GM12878 (cell line): ENCODE results near the gene DEXI. TPM values are rescaled to one million over a fixed set of nuclear protein-coding genes. Genes with fewer than 3 reads are reported as not detected.

Experiments
- ATAC-seq: fragments of 200-7000 bp; cut with Tn5 transposase; 3 replicates; pipeline ENCODE4 v1.9.1; 2020; ENCODE audit warnings: mild to moderate bottlenecking, moderate library complexity
- BruUV-seq: library from RNA; stranded (reverse); fragments of 400-500 nt; replicated peaks from 2 replicates; lab custom pipeline; 2021; lab: Mats Ljungman, UMichigan
- CTCF ChIA-PET: fragments of 300-600 bp; sonication (Branson Sonifier 250); formaldehyde crosslinking; extraction: SDS; loops from one replicate; lab custom pipeline; 2021; ENCODE audit warnings: inconsistent platforms; lab: Yijun Ruan, JAX
- POLR2A ChIA-PET: fragments of 350-600 bp; formaldehyde crosslinking; extraction: SDS; loops from one replicate; lab custom pipeline; 2021; ENCODE audit warnings: inconsistent platforms; lab: Charles Lee
- RAD21 ChIA-PET: fragments of 300-600 bp; sonication (Branson Sonifier 250); formaldehyde crosslinking; loops from one replicate; lab custom pipeline; 2023; ENCODE audit warnings: antibody characterized with exemption; ENCODE audit not compliant: unreplicated experiment; lab: Charles Lee
- SMC1A ChIA-PET: fragments of 300-600 bp; sonication (Branson Sonifier 250); formaldehyde crosslinking; loops from one replicate; lab custom pipeline; 2023; ENCODE audit not compliant: unreplicated experiment, uncharacterized antibody; lab: Charles Lee
- DNase-seq: peaks from one replicate; pipeline ENCODE4 v3.0.0-alpha.2; 2011; ENCODE audit warnings: low read depth, low spot score
- FAIRE-seq: peaks from 3 replicates; lab custom pipeline; 2011; peaks lifted over from hg19 to GRCh38; lab: Jason Lieb, UNC
- H2AFZ ChIP-seq: 2 replicates; pipeline ENCODE4 v1.6.0; 2011; ENCODE audit warnings: low read depth, low read length, control low read depth; ENCODE audit not compliant: control insufficient read depth
- H3K27ac ChIP-seq: 2 replicates; pipeline ENCODE4 v1.5.1; 2011; ENCODE audit warnings: control low read depth; ENCODE audit not compliant: control insufficient read depth, insufficient read depth
- H3K27me3 ChIP-seq, 2 experiments: replicated peaks in 1 of 2; 2 replicates each; pipeline versions ENCODE4 v1.6.0 to v1.6.1; 2011; ENCODE audit warnings: low read length in 1 of 2; ENCODE audit not compliant: control insufficient read depth in 2 of 2, insufficient read depth in 2 of 2
- H3K36me3 ChIP-seq, 2 experiments: 2 replicates each; pipeline ENCODE4 v1.5.1; 2011; ENCODE audit warnings: low read length in 1 of 2; ENCODE audit not compliant: control insufficient read depth in 2 of 2, insufficient read depth in 2 of 2
- H3K4me1 ChIP-seq: 2 replicates; pipeline ENCODE4 v1.6.1; 2011; ENCODE audit warnings: mild to moderate bottlenecking, low read length, moderate library complexity, mixed read lengths; ENCODE audit not compliant: control insufficient read depth, insufficient read depth
- H3K4me2 ChIP-seq: 2 replicates; pipeline ENCODE4 v1.6.0; 2011; ENCODE audit warnings: control low read depth; ENCODE audit not compliant: control insufficient read depth, insufficient read depth
- H3K4me3 ChIP-seq: fragments of 200-600 bp; sonication (generic); 2 replicates; pipeline ENCODE4 v1.5.1; 2016
- H3K79me2 ChIP-seq: 2 replicates; pipeline ENCODE4 v1.6.0; 2011; ENCODE audit warnings: low read length; ENCODE audit not compliant: control insufficient read depth, insufficient read depth
- H3K9ac ChIP-seq: 2 replicates; pipeline ENCODE4 v1.8.0; 2011; ENCODE audit warnings: low read length, control low read depth, mixed read lengths; ENCODE audit not compliant: control insufficient read depth, insufficient read depth
- H3K9me3 ChIP-seq: replicated peaks from 3 replicates; pipeline ENCODE4 v1.5.1; 2011; ENCODE audit warnings: mild to moderate bottlenecking, low read length; ENCODE audit not compliant: control insufficient read depth, insufficient read depth
- H4K20me1 ChIP-seq: 2 replicates; pipeline ENCODE4 v1.6.0; 2011; ENCODE audit not compliant: control insufficient read depth, insufficient read depth
- BCLAF1 ChIP-seq: fragments of 450-650 bp; IDR thresholded peaks from 2 replicates; pipeline ENCODE4 v1.6.1; 2017; ENCODE audit warnings: antibody characterized with exemption, mild to moderate bottlenecking, moderate library complexity
- CREM ChIP-seq: IDR thresholded peaks from 2 replicates; pipeline ENCODE4 v1.6.1; 2014; ENCODE audit warnings: antibody characterized with exemption, low read depth
- IKZF1 ChIP-seq: fragments of 450-650 bp; conservative IDR thresholded peaks from 2 replicates; pipeline ENCODE4 v1.6.1; 2017; ENCODE audit warnings: antibody characterized with exemption, mild to moderate bottlenecking
- IKZF2 ChIP-seq, 2 experiments: fragments of 450-650 bp; IDR thresholded peaks; 2 replicates each; pipeline ENCODE4 v1.6.1; 2017; ENCODE audit warnings: mild to moderate bottlenecking in 2 of 2, moderate library complexity in 2 of 2
- JUND ChIP-seq: IDR thresholded peaks from 2 replicates; pipeline ENCODE4 v1.6.1; 2012; ENCODE audit warnings: low read depth, mild to moderate bottlenecking, low read length, improper control_type of control experiment, moderate library complexity
- KAT2A ChIP-seq: conservative IDR thresholded peaks from 2 replicates; pipeline ENCODE4 v1.6.1; 2011; ENCODE audit warnings: low read depth, low read length; ENCODE audit not compliant: control insufficient read depth
- KDM1A ChIP-seq: fragments of 200-600 bp; sonication (generic); IDR thresholded peaks from 2 replicates; pipeline ENCODE4 v1.6.1; 2016; ENCODE audit warnings: borderline replicate concordance
- NFYA ChIP-seq: IDR thresholded peaks from 2 replicates; pipeline ENCODE4 v1.6.1; 2011; ENCODE audit warnings: low read depth, mild to moderate bottlenecking, low read length, improper control_type of control experiment, borderline replicate concordance
- TAF1 ChIP-seq: IDR thresholded peaks from 2 replicates; pipeline ENCODE4 v1.6.1; 2011; ENCODE audit warnings: mild to moderate bottlenecking, low read depth, low read length, borderline replicate concordance
- WGBS: methylation state at CpG from one replicate; pipeline ENCODE4 v1.1.6; 2016; ENCODE audit warnings: low lambda C conversion rate; ENCODE audit not compliant: insufficient replicate concordance, insufficient coverage; ENCODE audit errors: missing lambda C conversion rate; 5-methylcytosine and 5-hydroxymethylcytosine counted together
- in situ Hi-C: fragments of 300-500 bp; cut with MboI; formaldehyde crosslinking; loops from 9 replicates; pipeline ENCODE4 v1.14.3; 2018; ENCODE audit warnings: mixed read lengths
- intact Hi-C: fragments of 100-400 bp; cut with micrococcal nuclease; formaldehyde crosslinking; loops from one replicate; pipeline ENCODE4 v1.14.2; 2022; ENCODE audit not compliant: unreplicated experiment
- polyA plus RNA-seq, 11 experiments: library from polyadenylated mRNA; depleted of rRNA in 4 of 11; unstranded in 6 of 11; stranded (reverse) in 5 of 11; fragments of >200 nt; fragmentation: Nextera tagmentation in 4 of 11; fragmentation: Illumina TruSeq in 1 of 11; extraction: Ambion mirVana in 4 of 11; extraction: Trizol in 1 of 11; gene quantifications; 1 replicate in 1 of 11; 2 replicates in 10 of 11; pipeline versions ENCODE4 v1.2.1 to v1.2.3, GENCODE V29; 2011 to 2016; ENCODE audit warnings: inconsistent platforms in 2 of 11, missing spikeins in 2 of 11, low read depth in 1 of 11
- total RNA-seq, 4 experiments: library from RNA; depleted of rRNA in 3 of 4; stranded (reverse); fragments of >200 nt in 3 of 4; fragmentation: Illumina TruSeq in 1 of 4; extraction: Trizol in 1 of 4; gene quantifications; 2 replicates each; pipeline versions ENCODE4 v1.2.1 to v1.2.3, GENCODE V29; 2013 to 2021
- TF ChIP-seq, protein P1 (sequence below): fragments of 450-650 bp; conservative IDR thresholded peaks from 2 replicates; pipeline ENCODE4 v1.6.1; 2017; ENCODE audit warnings: mild to moderate bottlenecking, moderate library complexity
- TF ChIP-seq, protein P2 (sequence below): IDR thresholded peaks from 2 replicates; pipeline ENCODE4 v1.6.1; 2012; ENCODE audit warnings: mild to moderate bottlenecking, low read depth, low read length

DEXI gene
- total and polyA plus RNA-seq, 10 of the 15 experiments (the other 5 are each of a cell fraction or from before 2014, with no cell fraction given), result 1.4 to 26.3 (median 18.4) TPM

DNA sequence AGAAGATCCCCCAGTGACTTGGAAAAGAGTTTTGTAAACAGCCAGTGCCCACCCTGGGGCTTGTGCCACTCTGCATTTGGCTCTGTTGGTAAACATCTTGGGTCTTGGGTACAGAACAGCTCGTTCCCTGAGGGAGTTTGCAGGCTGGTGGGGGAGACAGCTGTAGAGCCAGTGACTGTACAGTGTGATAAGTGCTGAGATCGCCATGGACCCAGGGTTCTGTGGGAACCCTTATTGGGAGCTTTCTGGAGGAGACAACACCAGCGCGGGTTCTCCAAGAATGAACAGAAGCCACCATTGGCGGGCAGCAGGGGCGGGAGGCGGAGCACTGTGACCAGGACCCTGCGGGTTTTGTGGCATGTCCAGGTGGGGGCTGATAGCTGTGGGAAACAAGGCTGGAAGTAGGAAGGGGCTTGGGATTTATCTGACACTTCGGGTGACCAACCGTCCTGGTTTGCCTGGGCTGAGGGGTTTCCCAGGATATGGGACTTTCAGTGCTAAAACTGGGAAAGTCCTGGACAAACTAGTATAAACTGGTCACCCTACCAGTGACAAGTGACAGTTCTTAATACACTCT, 5.0 kb upstream of the DEXI start (continued):
- TF ChIP-seq, protein P1, sequence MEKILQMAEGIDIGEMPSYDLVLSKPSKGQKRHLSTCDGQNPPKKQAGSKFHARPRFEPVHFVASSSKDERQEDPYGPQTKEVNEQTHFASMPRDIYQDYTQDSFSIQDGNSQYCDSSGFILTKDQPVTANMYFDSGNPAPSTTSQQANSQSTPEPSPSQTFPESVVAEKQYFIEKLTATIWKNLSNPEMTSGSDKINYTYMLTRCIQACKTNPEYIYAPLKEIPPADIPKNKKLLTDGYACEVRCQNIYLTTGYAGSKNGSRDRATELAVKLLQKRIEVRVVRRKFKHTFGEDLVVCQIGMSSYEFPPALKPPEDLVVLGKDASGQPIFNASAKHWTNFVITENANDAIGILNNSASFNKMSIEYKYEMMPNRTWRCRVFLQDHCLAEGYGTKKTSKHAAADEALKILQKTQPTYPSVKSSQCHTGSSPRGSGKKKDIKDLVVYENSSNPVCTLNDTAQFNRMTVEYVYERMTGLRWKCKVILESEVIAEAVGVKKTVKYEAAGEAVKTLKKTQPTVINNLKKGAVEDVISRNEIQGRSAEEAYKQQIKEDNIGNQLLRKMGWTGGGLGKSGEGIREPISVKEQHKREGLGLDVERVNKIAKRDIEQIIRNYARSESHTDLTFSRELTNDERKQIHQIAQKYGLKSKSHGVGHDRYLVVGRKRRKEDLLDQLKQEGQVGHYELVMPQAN, result no peak
- TF ChIP-seq IKZF2 (IDR thresholded peaks at IDR 0.05), result peak; percentile 52 to 60; a peak in 3 of 4 replicates

DNA sequence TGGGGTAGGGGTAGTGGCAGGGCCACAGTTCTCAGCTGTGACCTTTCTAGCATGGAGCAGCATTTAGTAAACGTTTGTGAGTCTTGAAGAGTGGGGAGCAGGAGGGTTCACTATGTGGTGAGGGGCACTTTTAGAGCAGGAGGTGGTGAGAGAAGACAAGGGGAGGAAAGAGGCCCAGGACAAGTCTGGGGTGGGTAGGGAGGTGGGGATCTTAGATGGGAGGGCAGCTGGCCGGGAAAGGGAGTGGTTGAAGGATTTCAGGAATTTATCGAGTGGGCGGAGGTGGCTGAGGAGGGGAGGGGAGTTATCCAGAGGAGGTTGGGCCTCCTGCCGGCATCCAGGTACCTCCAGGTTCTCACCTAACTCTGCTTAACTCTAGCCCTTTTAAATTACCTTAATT, 4.0 kb upstream of the DEXI start:
- H3K36me3 ChIP-seq, result no peaks in the 10 kb centered on the region
- no peak overlapping the region for H2AFZ ChIP-seq
- peaks cover 17% of the 10 kb centered on the region for H3K4me1 ChIP-seq
- POLR2A ChIA-PET, result interaction anchor here (0.6 to 1.0 kb wide), 3 partner anchors 10 to 723 kb away, joined by 3 to 5 read pairs (median 4); no protein-coding TSS in a partner anchor
- peak overlapping the region; percentile 94; the same call in 1 of the 2 replicates for H3K4me3 ChIP-seq
- peak overlapping the region; percentile 76 for H3K4me2 ChIP-seq
- BruUV-seq, result no TSS peak
- intact Hi-C loops (no loop called here), in situ Hi-C loops (no loop called here)
- RAD21 ChIA-PET, result interaction anchor here (0.8 to 6.0 kb wide), 2 partner anchors 12 to 19 kb away, joined by 3 to 61 read pairs; no protein-coding TSS in a partner anchor
- no peaks in the 10 kb centered on the region for H4K20me1 ChIP-seq
- FAIRE-seq, result no peak
- no peaks in the 10 kb centered on the region for H3K27me3 ChIP-seq
- 75% methylated on average over 5 of the region's 5 CpGs for WGBS
- peaks cover 69% of the 10 kb centered on the region for H3K79me2 ChIP-seq
- H3K9me3 ChIP-seq, result no peaks in the 10 kb centered on the region
- DNase-seq, result no peak
- 0 out of 2 replicates have a peak overlapping the region, but pooled peaks have one; percentile 7 for H3K27ac ChIP-seq
- CTCF ChIA-PET, result interaction anchor here (0.9 to 7.1 kb wide), 5 partner anchors 7 to 425 kb away, joined by 3 to 107 read pairs (median 8); partner anchors contain the start of gene DEXI
- no peak overlapping the region for H3K9ac ChIP-seq
- SMC1A ChIA-PET, result interaction anchor here (1.2 to 4.3 kb wide), 3 partner anchors 9 to 14 kb away, joined by 4 to 15 read pairs (median 4); no protein-coding TSS in a partner anchor
- no peak for ATAC-seq
- TF ChIP-seq TAF1, result no peak
- TF ChIP-seq, protein P2, sequence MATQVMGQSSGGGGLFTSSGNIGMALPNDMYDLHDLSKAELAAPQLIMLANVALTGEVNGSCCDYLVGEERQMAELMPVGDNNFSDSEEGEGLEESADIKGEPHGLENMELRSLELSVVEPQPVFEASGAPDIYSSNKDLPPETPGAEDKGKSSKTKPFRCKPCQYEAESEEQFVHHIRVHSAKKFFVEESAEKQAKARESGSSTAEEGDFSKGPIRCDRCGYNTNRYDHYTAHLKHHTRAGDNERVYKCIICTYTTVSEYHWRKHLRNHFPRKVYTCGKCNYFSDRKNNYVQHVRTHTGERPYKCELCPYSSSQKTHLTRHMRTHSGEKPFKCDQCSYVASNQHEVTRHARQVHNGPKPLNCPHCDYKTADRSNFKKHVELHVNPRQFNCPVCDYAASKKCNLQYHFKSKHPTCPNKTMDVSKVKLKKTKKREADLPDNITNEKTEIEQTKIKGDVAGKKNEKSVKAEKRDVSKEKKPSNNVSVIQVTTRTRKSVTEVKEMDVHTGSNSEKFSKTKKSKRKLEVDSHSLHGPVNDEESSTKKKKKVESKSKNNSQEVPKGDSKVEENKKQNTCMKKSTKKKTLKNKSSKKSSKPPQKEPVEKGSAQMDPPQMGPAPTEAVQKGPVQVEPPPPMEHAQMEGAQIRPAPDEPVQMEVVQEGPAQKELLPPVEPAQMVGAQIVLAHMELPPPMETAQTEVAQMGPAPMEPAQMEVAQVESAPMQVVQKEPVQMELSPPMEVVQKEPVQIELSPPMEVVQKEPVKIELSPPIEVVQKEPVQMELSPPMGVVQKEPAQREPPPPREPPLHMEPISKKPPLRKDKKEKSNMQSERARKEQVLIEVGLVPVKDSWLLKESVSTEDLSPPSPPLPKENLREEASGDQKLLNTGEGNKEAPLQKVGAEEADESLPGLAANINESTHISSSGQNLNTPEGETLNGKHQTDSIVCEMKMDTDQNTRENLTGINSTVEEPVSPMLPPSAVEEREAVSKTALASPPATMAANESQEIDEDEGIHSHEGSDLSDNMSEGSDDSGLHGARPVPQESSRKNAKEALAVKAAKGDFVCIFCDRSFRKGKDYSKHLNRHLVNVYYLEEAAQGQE, result no peak
- no peak for TF ChIP-seq CREM
- TF ChIP-seq KAT2A, result no peak
- TF ChIP-seq JUND, result no peak
- no peak for TF ChIP-seq NFYA
- no peak for TF ChIP-seq KDM1A
- no peak for TF ChIP-seq BCLAF1
- no peak for TF ChIP-seq IKZF1
